Liver (tissue), 3 donors: Measurements from ENCODE around the gene ZC3H12D.

Experiments used
- CTCF ChIP-seq: fragments of 150-350 bp; IDR thresholded peaks from 2 replicates; pipeline ENCODE4 v1.5.1; 2017; ENCODE audit warnings: improper control_type of control experiment, low read depth, low read length; ENCODE audit not compliant: missing input control
- EGR1 ChIP-seq, 2 donors: IDR thresholded peaks; 2 replicates each; pipeline ENCODE4 v1.6.1; 2016 to 2018; ENCODE audit warnings: antibody characterized with exemption in 2 of 2, low read depth in 2 of 2
- GABPA ChIP-seq, 2 donors: IDR thresholded peaks in 1 of 2; conservative IDR thresholded peaks in 1 of 2; 2 replicates each; pipeline ENCODE4 v1.6.1; 2016; ENCODE audit warnings: antibody characterized with exemption in 2 of 2, mild to moderate bottlenecking in 1 of 2, moderate library complexity in 1 of 2
- JUND ChIP-seq, 2 donors: IDR thresholded peaks; 2 replicates each; pipeline ENCODE4 v1.6.1; 2016; ENCODE audit warnings: antibody characterized with exemption in 2 of 2
- NR2F2 ChIP-seq: IDR thresholded peaks from 2 replicates; pipeline ENCODE4 v1.6.1; 2016; ENCODE audit warnings: antibody characterized with exemption
- REST ChIP-seq: IDR thresholded peaks from 2 replicates; pipeline ENCODE4 v1.6.1; 2016; ENCODE audit warnings: antibody characterized with exemption, mild to moderate bottlenecking
- TAF1 ChIP-seq: conservative IDR thresholded peaks from 2 replicates; pipeline ENCODE4 v1.6.1; 2016; ENCODE audit warnings: antibody characterized with exemption, mild to moderate bottlenecking
- YY1 ChIP-seq: IDR thresholded peaks from 2 replicates; pipeline ENCODE4 v1.6.1; 2016; ENCODE audit warnings: antibody characterized with exemption, mild to moderate bottlenecking
- ZBTB33 ChIP-seq: IDR thresholded peaks from 2 replicates; pipeline ENCODE4 v1.6.1; 2016; ENCODE audit warnings: antibody characterized with exemption
- TF ChIP-seq, protein P1 (sequence below): IDR thresholded peaks from 2 replicates; pipeline ENCODE4 v1.6.1; 2016; ENCODE audit warnings: antibody characterized with exemption
- donor health status: healthy.
- donor health status: healthy.

- no peak for TF ChIP-seq EGR1 (IDR thresholded peaks at IDR 0.05; ENCODE audit: low read depth in 2 of 2)
- no peak for TF ChIP-seq CTCF
- TF ChIP-seq, protein P1, sequence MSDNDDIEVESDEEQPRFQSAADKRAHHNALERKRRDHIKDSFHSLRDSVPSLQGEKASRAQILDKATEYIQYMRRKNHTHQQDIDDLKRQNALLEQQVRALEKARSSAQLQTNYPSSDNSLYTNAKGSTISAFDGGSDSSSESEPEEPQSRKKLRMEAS = no peak
- no peak for TF ChIP-seq YY1
- TF ChIP-seq JUND (IDR thresholded peaks at IDR 0.05) = no peak
- no peak for TF ChIP-seq REST
- no peak for TF ChIP-seq ZBTB33
- TF ChIP-seq GABPA (IDR thresholded peaks at IDR 0.05 in 1 of 2, conservative IDR thresholded peaks at IDR 0.05 in 1 of 2) = no peak
- no peak for TF ChIP-seq TAF1
- TF ChIP-seq NR2F2 = no peak
These were observed 47.6 kb downstream of the ZC3H12D start for GRCh38 chr6:149437212-149437611.
